Prostate gland (tissue), 2 donors: ENCODE results near the gene SUMO3. TPM values are rescaled to one million over a fixed set of nuclear protein-coding genes. Genes with fewer than 3 reads are reported as not detected.

Experiments used
- DNase-seq: peaks from one replicate; pipeline ENCODE4 v3.0.0-alpha.2; 2019; ENCODE audit warnings: low spot score
- H3K27ac ChIP-seq, 2 donors: fragments of 200-600 bp; sonication (generic); 2 replicates each; pipeline ENCODE4 v1.5.1; 2017 to 2019
- H3K27me3 ChIP-seq: fragments of 200-600 bp; sonication (generic); replicated peaks from 2 replicates; pipeline ENCODE4 v1.5.1; 2019; ENCODE audit not compliant: insufficient read depth
- H3K36me3 ChIP-seq, 2 donors: fragments of 200-600 bp; sonication (generic); 1 replicate in 1 of 2; 2 replicates in 1 of 2; pipeline versions ENCODE4 v1.5.1 to v1.8.1; 2017 to 2019
- H3K4me1 ChIP-seq: fragments of 200-600 bp; sonication (generic); replicated peaks from 2 replicates; pipeline ENCODE4 v1.5.1; 2019
- H3K4me3 ChIP-seq, 2 donors: fragments of 200-600 bp; sonication (generic); 2 replicates each; pipeline ENCODE4 v1.5.1; 2017 to 2019
- H3K9me3 ChIP-seq: fragments of 200-600 bp; sonication (generic); 2 replicates; pipeline ENCODE4 v1.5.1; 2017
- POLR2A ChIP-seq: fragments of 450-650 bp; IDR thresholded peaks from one replicate; pipeline ENCODE4 v1.6.1; 2016; ENCODE audit warnings: antibody characterized with exemption, mild to moderate bottlenecking
- POLR2AphosphoS5 ChIP-seq: sonication (generic); formaldehyde crosslinking; IDR thresholded peaks from one replicate; pipeline ENCODE4 v1.6.1; 2017; ENCODE audit warnings: antibody characterized with exemption
- WGBS: methylation state at CpG from one replicate; pipeline ENCODE4 v1.1.5; 2018; 5-methylcytosine and 5-hydroxymethylcytosine counted together
- intact Hi-C: fragments of 100-400 bp; cut with DNase I; formaldehyde crosslinking; loops from one replicate; pipeline ENCODE4 v1.14.2; 2022
- total RNA-seq, 2 donors: library from RNA; depleted of rRNA; stranded (reverse); fragments of >200 nt; gene quantifications; one replicate each; pipeline ENCODE4 v1.1.0, GENCODE V29; 2016
- TF ChIP-seq, protein P1 (sequence below), 4 experiments: fragments of 200-600 bp in 2 of 4; fragments of 450-650 bp in 2 of 4; sonication (generic) in 2 of 4; IDR thresholded peaks; 1 replicate in 3 of 4; 2 replicates in 1 of 4; pipeline ENCODE4 v1.5.1; 2016 to 2019; ENCODE audit warnings: antibody characterized with exemption in 4 of 4, mild to moderate bottlenecking in 2 of 4, moderate library complexity in 2 of 4

Gene SUMO3
- total RNA-seq, 2 donors from 2014 or later = 78.3 to 92.2 TPM

GRCh38 chr21:44797775-44798174, 20.1 kb downstream of the SUMO3 start:
- Histone ChIP-seq H3K4me3 (no peak overlapping the region), H3K4me1 (peaks cover 12% of the 10 kb centered on the region), H3K27me3 (no peaks in the 10 kb centered on the region), H3K27ac (no peak overlapping the region), H3K9me3 (no peaks in the 10 kb centered on the region), H3K36me3 (no peaks in the 10 kb centered on the region)
- intact Hi-C loops = no loop called here
- no peak for DNase-seq
- WGBS = 97% methylated on average over 2 of the region's 2 CpGs
- TF ChIP-seq POLR2A (no peak), POLR2AphosphoS5 (no peak)
- TF ChIP-seq, protein P1, sequence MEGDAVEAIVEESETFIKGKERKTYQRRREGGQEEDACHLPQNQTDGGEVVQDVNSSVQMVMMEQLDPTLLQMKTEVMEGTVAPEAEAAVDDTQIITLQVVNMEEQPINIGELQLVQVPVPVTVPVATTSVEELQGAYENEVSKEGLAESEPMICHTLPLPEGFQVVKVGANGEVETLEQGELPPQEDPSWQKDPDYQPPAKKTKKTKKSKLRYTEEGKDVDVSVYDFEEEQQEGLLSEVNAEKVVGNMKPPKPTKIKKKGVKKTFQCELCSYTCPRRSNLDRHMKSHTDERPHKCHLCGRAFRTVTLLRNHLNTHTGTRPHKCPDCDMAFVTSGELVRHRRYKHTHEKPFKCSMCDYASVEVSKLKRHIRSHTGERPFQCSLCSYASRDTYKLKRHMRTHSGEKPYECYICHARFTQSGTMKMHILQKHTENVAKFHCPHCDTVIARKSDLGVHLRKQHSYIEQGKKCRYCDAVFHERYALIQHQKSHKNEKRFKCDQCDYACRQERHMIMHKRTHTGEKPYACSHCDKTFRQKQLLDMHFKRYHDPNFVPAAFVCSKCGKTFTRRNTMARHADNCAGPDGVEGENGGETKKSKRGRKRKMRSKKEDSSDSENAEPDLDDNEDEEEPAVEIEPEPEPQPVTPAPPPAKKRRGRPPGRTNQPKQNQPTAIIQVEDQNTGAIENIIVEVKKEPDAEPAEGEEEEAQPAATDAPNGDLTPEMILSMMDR (IDR thresholded peaks at IDR 0.05) = no peak

DNA sequence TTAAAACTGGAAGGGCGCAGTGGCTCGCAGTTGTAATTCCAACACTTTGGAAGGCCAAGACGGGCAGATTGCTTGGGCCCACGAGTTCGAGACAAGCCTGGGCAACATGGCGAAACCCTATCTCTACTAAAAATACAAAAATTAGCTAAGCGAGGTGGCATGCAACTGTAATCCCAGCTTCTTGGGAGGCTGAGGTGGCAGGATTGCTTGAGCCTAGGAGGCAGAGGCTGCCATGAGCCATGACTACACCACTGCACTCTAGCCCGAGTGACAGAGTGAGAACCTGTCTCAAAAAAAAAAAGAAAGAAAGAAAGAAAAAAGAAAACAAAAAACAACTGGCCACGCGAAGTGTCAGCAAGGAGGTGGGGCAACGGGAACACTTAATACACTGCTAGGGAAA, 22.5 kb downstream of the SUMO3 start:
- H3K27ac ChIP-seq = no peak overlapping the region
- no peaks in the 10 kb centered on the region for H3K36me3 ChIP-seq
- H3K4me3 ChIP-seq = no peak overlapping the region
- TF ChIP-seq, protein P1 (IDR thresholded peaks at IDR 0.05) = no peak
- TF ChIP-seq POLR2A (no peak), POLR2AphosphoS5 (no peak)
- H3K9me3 ChIP-seq = no peaks in the 10 kb centered on the region
- no peaks in the 10 kb centered on the region for H3K27me3 ChIP-seq
- intact Hi-C loops = no loop called here
- 89% methylated on average over 11 of the region's 11 CpGs for WGBS
- DNase-seq = no peak
- H3K4me1 ChIP-seq = peaks cover 5% of the 10 kb centered on the region

DNA sequence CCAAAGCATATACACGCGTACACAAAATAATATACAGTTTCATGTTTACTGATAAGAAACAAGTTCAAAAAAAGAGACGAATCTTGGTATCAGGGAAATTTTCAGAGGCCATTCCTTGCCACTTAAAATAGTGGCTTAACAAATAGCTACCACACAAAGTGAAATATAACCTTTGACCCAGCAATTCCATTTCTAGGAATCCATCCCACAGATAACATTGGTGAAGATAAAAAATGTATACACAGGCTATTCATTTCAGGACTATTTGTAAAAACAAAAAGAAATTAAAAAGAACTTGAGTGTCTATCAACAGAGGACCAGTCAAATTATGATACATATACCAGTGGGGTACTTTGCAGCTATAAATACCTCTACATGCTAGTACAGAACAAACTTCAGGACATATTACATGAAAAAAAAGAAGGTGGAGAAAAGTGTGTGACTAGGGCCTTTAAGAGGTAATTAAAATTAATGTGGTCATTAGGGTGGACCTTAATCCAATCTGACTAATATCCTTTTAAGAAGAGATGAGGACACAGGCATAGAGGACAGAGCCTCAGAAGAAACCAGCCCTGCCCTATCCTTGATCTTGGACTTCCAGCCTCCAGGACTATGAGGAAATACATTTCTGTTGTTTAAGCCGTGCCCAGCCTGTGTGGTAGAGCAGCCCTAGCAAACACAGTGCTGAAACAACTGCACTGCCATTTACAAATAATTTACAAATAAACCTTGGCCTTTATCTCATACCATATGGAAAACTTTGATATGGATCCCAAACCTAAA, 24.1 kb downstream of the SUMO3 start:
- WGBS = 24% methylated on average over 4 of the region's 4 CpGs
- Histone ChIP-seq H3K36me3 (no peaks in the 10 kb centered on the region), H3K27ac (no peak overlapping the region), H3K9me3 (no peaks in the 10 kb centered on the region), H3K4me3 (no peak overlapping the region), H3K27me3 (no peaks in the 10 kb centered on the region), H3K4me1 (no peaks in the 10 kb centered on the region)
- DNase-seq = no peak
- intact Hi-C loops = loop anchor here (5.0 kb wide), 1 partner anchor 281 kb away; no protein-coding TSS in a partner anchor
- no peak for TF ChIP-seq POLR2AphosphoS5
- TF ChIP-seq, protein P1 (IDR thresholded peaks at IDR 0.05) = no peak
- TF ChIP-seq POLR2A = no peak

DNA sequence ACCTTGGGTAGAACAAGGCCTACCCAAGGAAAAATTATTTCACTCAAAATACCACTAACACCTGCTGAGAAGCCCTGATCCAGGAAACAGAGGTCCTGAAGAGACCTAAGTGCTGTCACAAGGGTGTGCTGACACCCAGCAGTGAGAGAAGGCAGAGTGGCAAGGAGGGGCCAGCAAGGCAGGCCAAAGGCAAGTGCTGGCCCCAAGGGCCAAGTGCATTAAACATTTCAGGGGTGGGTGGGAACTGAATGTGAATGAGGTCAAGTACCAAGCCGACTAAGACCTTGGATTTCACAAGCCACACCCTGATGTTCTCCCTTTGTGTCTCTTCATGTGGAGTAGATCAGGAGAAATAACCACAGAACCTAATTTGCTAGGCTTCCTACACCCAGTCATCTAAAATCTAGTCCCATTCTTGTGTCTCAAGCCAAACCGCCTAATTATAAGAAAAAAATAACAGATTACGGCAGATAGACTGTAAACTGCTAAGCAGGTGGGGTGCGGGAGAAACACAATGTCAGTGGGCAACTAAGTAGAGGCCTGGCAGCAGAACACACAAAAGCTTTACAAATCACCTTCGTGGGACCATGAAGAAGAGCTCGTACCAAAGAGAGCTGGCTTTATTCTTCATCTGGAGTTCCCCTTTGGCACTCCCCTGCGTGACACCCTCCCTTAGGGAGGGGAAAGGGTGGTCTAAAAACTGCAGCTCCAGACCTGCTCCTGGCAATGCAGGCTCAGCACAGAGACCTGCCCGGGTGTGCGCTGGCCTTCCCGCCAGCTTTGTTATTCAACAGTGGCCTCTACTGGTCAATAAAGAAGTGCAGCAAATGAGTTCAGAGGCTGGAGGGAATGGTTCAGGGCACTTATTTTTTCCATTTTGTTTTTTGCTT, 24.9 kb downstream of the SUMO3 start:
- intact Hi-C loops = loop anchor here (5.0 kb wide), 1 partner anchor 281 kb away; no protein-coding TSS in a partner anchor
- WGBS = 12% methylated on average over 10 of the region's 10 CpGs
- H3K27ac ChIP-seq = no peak overlapping the region
- H3K4me1 ChIP-seq = no peaks in the 10 kb centered on the region
- no peaks in the 10 kb centered on the region for H3K36me3 ChIP-seq
- H3K9me3 ChIP-seq = no peaks in the 10 kb centered on the region
- TF ChIP-seq POLR2AphosphoS5 (peak; percentile 36), POLR2A (no peak)
- TF ChIP-seq, protein P1 (IDR thresholded peaks at IDR 0.05) = peak; percentile 48 to 80 (median 70)
- peak; percentile 47 for DNase-seq
- no peaks in the 10 kb centered on the region for H3K27me3 ChIP-seq
- no peak overlapping the region for H3K4me3 ChIP-seq
